SK-N-SH (cell line): ENCODE measurements around the gene TNNC1. TPM values are rescaled to one million over a fixed set of nuclear protein-coding genes. Genes with fewer than 3 reads are reported as not detected.

Source experiments
- CTCF ChIA-PET: fragments of 300-600, 350-600 bp; formaldehyde crosslinking; extraction: SDS; loops from one replicate; lab custom pipeline; 2021; lab: Yijun Ruan, JAX
- POLR2A ChIA-PET: fragments of 350-600 bp; sonication (Branson Sonifier 250); formaldehyde crosslinking; extraction: SDS; loops from one replicate; lab custom pipeline; 2020; ENCODE audit warnings: antibody characterized with exemption, inconsistent platforms; lab: Yijun Ruan, JAX
- DNase-seq: peaks from one replicate; pipeline ENCODE4 v3.0.0; 2012
- H2AFZ ChIP-seq: fragments of 200-600 bp; sonication (generic); 2 replicates; pipeline ENCODE4 v1.8.1; 2016; ENCODE audit warnings: antibody characterized with exemption, mild to moderate bottlenecking, low read depth
- H3F3A ChIP-seq: fragments of 200-600 bp; sonication (generic); replicated peaks from 2 replicates; pipeline ENCODE3; 2016; ENCODE audit warnings: antibody characterized with exemption, mild to moderate bottlenecking; ENCODE audit not compliant: insufficient read depth
- H3K27ac ChIP-seq, 2 experiments: fragments of 200-500 bp in 1 of 2; fragments of 200-600 bp in 1 of 2; sonication (Bioruptor generic) in 1 of 2; sonication (generic), shearing (Covaris generic) in 1 of 2; 2 replicates each; pipeline versions ENCODE4 v1.5.1 to v1.6.1; 2014 to 2016; ENCODE audit warnings: low read depth in 2 of 2, inconsistent platforms in 1 of 2, low read length in 1 of 2, mild to moderate bottlenecking in 1 of 2, mixed read lengths in 1 of 2
- H3K27me3 ChIP-seq: fragments of 200-600 bp; sonication (generic), shearing (Covaris generic); 2 replicates; pipeline ENCODE4 v1.6.1; 2016; ENCODE audit warnings: mixed run types; ENCODE audit not compliant: insufficient read depth
- H3K36me3 ChIP-seq, 2 experiments: fragments of 200-500 bp in 1 of 2; fragments of 200-600 bp in 1 of 2; sonication (Bioruptor generic) in 1 of 2; sonication (generic) in 1 of 2; replicated peaks in 1 of 2; 2 replicates each; pipeline versions ENCODE3 to v1.5.1; 2014 to 2016; ENCODE audit warnings: low read length in 1 of 2, mild to moderate bottlenecking in 1 of 2; ENCODE audit not compliant: insufficient read depth in 2 of 2, control insufficient read depth in 1 of 2
- H3K4me1 ChIP-seq, 2 experiments: fragments of 200-500 bp in 1 of 2; fragments of 200-600 bp in 1 of 2; sonication (Bioruptor generic) in 1 of 2; sonication (generic), shearing (Covaris generic) in 1 of 2; 2 replicates each; pipeline versions ENCODE4 v1.5.1 to v1.6.1; 2014 to 2016; ENCODE audit warnings: low read depth in 1 of 2, low read length in 1 of 2, mixed run types in 1 of 2; ENCODE audit not compliant: insufficient read depth in 2 of 2, control insufficient read depth in 1 of 2
- H3K4me2 ChIP-seq: fragments of 200-600 bp; sonication (generic), shearing (Covaris generic); 2 replicates; pipeline ENCODE4 v1.6.1; 2017; ENCODE audit warnings: mixed run types
- H3K4me3 ChIP-seq, 2 experiments: fragments of 200-500 bp in 1 of 2; fragments of 200-600 bp in 1 of 2; sonication (Bioruptor generic) in 1 of 2; sonication (generic), shearing (Covaris generic) in 1 of 2; 2 replicates each; pipeline versions ENCODE4 v1.5.1 to v1.8.1; 2014 to 2016; ENCODE audit warnings: low read depth in 2 of 2, inconsistent platforms in 1 of 2, low read length in 1 of 2, mild to moderate bottlenecking in 1 of 2, mixed read lengths in 1 of 2, moderate library complexity in 1 of 2
- H3K79me2 ChIP-seq: fragments of 200-600 bp; sonication (generic); 2 replicates; pipeline ENCODE4 v1.8.1; 2017; ENCODE audit warnings: mild to moderate bottlenecking; ENCODE audit not compliant: insufficient read depth
- H3K9ac ChIP-seq: fragments of 200-600 bp; sonication (generic); 2 replicates; pipeline ENCODE4 v1.6.1; 2017; ENCODE audit warnings: mixed run types
- H3K9me2 ChIP-seq: fragments of 200-600 bp; sonication (generic); 2 replicates; pipeline ENCODE4 v1.6.1; 2017; ENCODE audit warnings: mixed run types
- H3K9me3 ChIP-seq: fragments of 200-600 bp; sonication (generic); 2 replicates; pipeline ENCODE4 v1.6.1; 2017; ENCODE audit warnings: mixed run types, mild to moderate bottlenecking, moderate library complexity
- H4K20me1 ChIP-seq: fragments of 200-600 bp; sonication (generic); 2 replicates; pipeline ENCODE4 v1.6.1; 2017; ENCODE audit warnings: mild to moderate bottlenecking, mixed run types; ENCODE audit not compliant: insufficient read depth
- CTCF ChIP-seq: fragments of 200-600 bp; sonication (generic); IDR thresholded peaks from 2 replicates; pipeline ENCODE4 v1.6.1; 2017; ENCODE audit warnings: antibody characterized with exemption, mild to moderate bottlenecking, moderate library complexity
- GABPA ChIP-seq: IDR thresholded peaks from 2 replicates; pipeline ENCODE4 v1.4.0; 2012; ENCODE audit warnings: low read depth, mild to moderate bottlenecking
- MXI1 ChIP-seq: IDR thresholded peaks from 2 replicates; pipeline ENCODE4 v1.6.1; 2012; ENCODE audit warnings: mild to moderate bottlenecking, low read depth, low read length, improper control_type of control experiment
- NFIC ChIP-seq: IDR thresholded peaks from 2 replicates; pipeline ENCODE4 v1.4.0; 2012; ENCODE audit warnings: borderline replicate concordance
- NRF1 ChIP-seq: IDR thresholded peaks from 2 replicates; pipeline ENCODE4 v1.6.1; 2012; ENCODE audit warnings: low read depth, mild to moderate bottlenecking, low read length
- POLR2AphosphoS5 ChIP-seq: IDR thresholded peaks from 2 replicates; pipeline ENCODE4 v1.6.1; 2012; ENCODE audit warnings: low read depth, low read length
- RCOR1 ChIP-seq: fragments of 150-350 bp; IDR thresholded peaks from 2 replicates; pipeline ENCODE4 v1.6.1; 2017; ENCODE audit warnings: antibody characterized with exemption, low read length
- SMC3 ChIP-seq: IDR thresholded peaks from 2 replicates; pipeline ENCODE4 v1.6.1; 2012; ENCODE audit warnings: low read depth, low read length, improper control_type of control experiment
- TAF1 ChIP-seq: IDR thresholded peaks from 2 replicates; pipeline ENCODE4 v1.6.1; 2012; ENCODE audit warnings: low read depth, mild to moderate bottlenecking, low read length, moderate library complexity, borderline replicate concordance
- TCF12 ChIP-seq: IDR thresholded peaks from 2 replicates; pipeline ENCODE4 v1.4.0; 2012
- WGBS: methylation state at CpG from one replicate; pipeline ENCODE4 v1.1.6; 2017; ENCODE audit warnings: low lambda C conversion rate; 5-methylcytosine and 5-hydroxymethylcytosine counted together
- polyA plus RNA-seq, 3 experiments: library from polyadenylated mRNA; depleted of rRNA; stranded (reverse); fragments of >200 nt; gene quantifications; 2 replicates each; pipeline ENCODE4 v1.2.3, GENCODE V29; 2012

The TNNC1 gene
- polyA plus RNA-seq, 1 of the 3 experiments (the other 2 are of a cell fraction): 2.6 TPM

- Histone ChIP-seq H3K4me3 (no peak overlapping the region), H3K9ac (no peak overlapping the region), H3K4me1 (peaks cover 0 to 46% of the 10 kb centered on the region in 2 experiments; a peak in 1 of 4 replicates), H2AFZ (no peak overlapping the region), H3K9me3 (no peaks in the 10 kb centered on the region), H3F3A (no peaks in the 10 kb centered on the region), H3K27ac (peak overlapping the region; percentile 48 to 83), H3K27me3 (no peaks in the 10 kb centered on the region), H3K4me2 (peak overlapping the region; percentile 13; the same call in 1 of the 2 replicates), H4K20me1 (no peaks in the 10 kb centered on the region), H3K9me2 (no peaks in the 10 kb centered on the region), H3K79me2 (no peaks in the 10 kb centered on the region), H3K36me3 (peaks cover 20 to 62% of the 10 kb centered on the region in 2 experiments)
- POLR2A ChIA-PET: no interaction called here
- TF ChIP-seq RCOR1 (no peak), POLR2AphosphoS5 (0 out of 2 replicates have a peak, but pooled peaks have one; percentile 15), MXI1 (no peak), SMC3 (no peak), TCF12 (peak; percentile 41), GABPA (no peak)
- 77% methylated on average over 9 of the region's 13 CpGs for WGBS
- CTCF ChIA-PET: interaction anchor here (2.8 kb wide), 1 partner anchor 38 kb away, joined by 13 read pairs; the partner anchor contains the start of gene SEMA3G
- DNase-seq: no peak
Observed at GRCh38 chr3:52483577-52484381, 29.9 kb upstream of the TNNC1 start.

- no peak overlapping the region for H3K9ac ChIP-seq
- H3K36me3 ChIP-seq: peaks cover 20 to 64% of the 10 kb centered on the region in 2 experiments
- peak overlapping the region; percentile 48 to 83; a peak in 3 of 4 replicates for H3K27ac ChIP-seq
- TF ChIP-seq CTCF (no peak), NRF1 (no peak), TAF1 (no peak), NFIC (no peak)
- POLR2A ChIA-PET: no interaction called here
- no peaks in the 10 kb centered on the region for H3K9me3 ChIP-seq
- no peaks in the 10 kb centered on the region for H3K79me2 ChIP-seq
- H3F3A ChIP-seq: no peaks in the 10 kb centered on the region
- H3K4me2 ChIP-seq: no peak overlapping the region; the same call in 1 of the 2 replicates
- H3K9me2 ChIP-seq: no peaks in the 10 kb centered on the region
- WGBS: 89% methylated on average over 14 of the region's 14 CpGs
- CTCF ChIA-PET: interaction anchor here (0.7 to 2.8 kb wide), 4 partner anchors 8 to 37 kb away, joined by 3 to 13 read pairs (median 6); partner anchors contain the start of genes SEMA3G and STAB1
- no peak overlapping the region for H3K4me3 ChIP-seq
- H4K20me1 ChIP-seq: no peaks in the 10 kb centered on the region
- no peaks in the 10 kb centered on the region for H3K27me3 ChIP-seq
- peaks cover 0 to 51% of the 10 kb centered on the region in 2 experiments; a peak in 1 of 4 replicates for H3K4me1 ChIP-seq
- no peak overlapping the region for H2AFZ ChIP-seq
- DNase-seq: no peak
Observed at GRCh38 chr3:52483081-52483480, 29.2 kb upstream of the TNNC1 start.
